ENCODE results near the gene RAP1GAP2.

GRCh38 chr17:2947996-2948550 is 151.8 kb downstream of the RAP1GAP2 start:
- TF ChIP-seq CTCF (IDR thresholded peaks at IDR 0.05 in 8 of 11, conservative IDR thresholded peaks at IDR 0.05 in 3 of 11) (no peak), POLR2A (IDR thresholded peaks at IDR 0.05) (no peak)

Data from spleen (tissue), 7 donors.